A172 (cell line): ENCODE data around the gene SH3TC1. TPM values are rescaled to one million over a fixed set of nuclear protein-coding genes. Genes with fewer than 3 reads are reported as not detected.

ENCODE experiments used
- DNase-seq: peaks from one replicate; pipeline ENCODE4 v3.0.0-alpha.2; 2015; ENCODE audit warnings: low spot score
- total RNA-seq: library from RNA; depleted of rRNA; stranded (reverse); fragments of >200 nt; shearing (Covaris generic); gene quantifications from 2 replicates; pipeline ENCODE4 v1.2.3, GENCODE V29; 2014

The SH3TC1 gene
- total RNA-seq, 1 experiment from 2014 or later: 10.0 TPM

GRCh38 chr4:8214136-8214535 lies 15.0 kb downstream of the SH3TC1 start:
- DNase-seq: no peak

DNA sequence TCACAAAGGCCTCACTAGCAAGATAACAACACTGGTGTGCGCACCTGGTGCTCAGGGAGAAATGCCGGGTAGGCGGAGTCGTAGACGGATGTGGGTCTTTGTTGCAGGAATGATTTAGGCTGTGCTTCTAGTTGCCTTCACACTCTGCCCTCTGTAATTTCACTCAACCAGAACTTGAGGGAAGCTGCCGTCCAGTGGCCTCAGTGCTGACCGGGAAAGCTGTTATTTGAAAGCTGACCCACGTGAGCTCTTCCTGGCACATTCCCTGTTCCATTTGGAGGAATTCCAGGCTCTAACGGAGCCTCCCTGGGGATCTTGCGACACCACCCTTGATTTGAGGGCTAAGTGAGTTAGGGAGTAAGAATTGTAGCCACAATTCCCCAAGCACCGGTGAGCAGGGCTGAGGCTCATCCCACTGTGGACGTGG lies 15.9 kb downstream of the SH3TC1 start:
- DNase-seq: peak; percentile 71

GRCh38 chr4:8215641-8216442 lies 16.8 kb downstream of the SH3TC1 start:
- no peak for DNase-seq

GRCh38 chr4:8216443-8217245 lies 17.6 kb downstream of the SH3TC1 start:
- no peak for DNase-seq

DNA sequence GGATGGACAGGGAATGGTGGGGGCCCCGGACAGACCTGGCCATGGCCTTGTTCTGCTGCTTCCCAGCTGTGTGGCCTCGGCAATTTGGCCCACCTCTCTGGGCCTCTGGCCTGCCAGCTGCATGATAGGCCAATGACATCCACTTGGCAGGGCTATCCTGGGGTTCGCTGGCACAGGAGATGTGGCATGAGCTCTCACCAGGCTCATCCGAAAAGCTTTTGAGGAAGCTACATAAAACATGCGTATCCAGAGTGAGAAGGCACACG lies 18.1 kb downstream of the SH3TC1 start:
- no peak for DNase-seq

DNA sequence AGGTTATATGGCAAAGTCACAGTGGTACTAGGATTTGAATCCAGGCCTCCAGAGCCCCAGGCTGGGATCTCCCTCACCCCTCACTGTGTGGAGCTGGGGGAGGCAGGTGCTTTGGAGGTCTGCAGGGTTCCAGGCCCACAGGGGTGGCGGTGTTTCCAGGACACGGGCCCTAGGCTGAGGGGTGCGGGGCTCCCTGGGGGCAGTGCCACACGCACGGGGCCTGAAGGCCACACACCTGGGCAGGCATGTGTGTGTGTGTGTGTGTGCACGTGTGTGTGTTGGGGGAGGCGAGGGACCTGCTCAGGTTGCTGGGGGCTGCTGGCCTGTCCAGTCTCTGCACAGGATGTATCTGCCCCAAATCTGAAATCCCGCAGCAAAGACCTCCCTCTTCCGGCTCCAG lies 18.8 kb downstream of the SH3TC1 start:
- DNase-seq: no peak

- no peak for DNase-seq
These were observed 19.4 kb downstream of the SH3TC1 start for GRCh38 chr4:8218371-8219031.

DNA sequence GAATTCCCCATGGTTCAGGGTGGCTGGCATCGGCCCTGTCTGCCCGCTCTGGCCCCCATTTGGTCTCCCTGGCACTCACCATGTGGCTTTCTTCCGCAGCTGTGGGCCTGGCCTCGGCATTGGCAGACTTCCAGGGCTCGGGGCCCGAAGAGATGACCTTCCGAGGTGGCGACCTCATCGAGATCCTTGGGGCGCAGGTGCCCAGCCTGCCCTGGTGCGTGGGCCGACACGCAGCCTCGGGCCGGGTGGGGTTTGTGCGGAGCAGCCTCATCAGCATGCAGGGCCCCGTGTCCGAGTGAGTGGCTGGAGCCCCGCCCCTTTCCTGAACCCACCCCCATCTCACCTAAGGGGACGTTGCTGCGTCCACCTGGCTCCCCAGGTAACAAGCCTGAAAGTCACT lies 20.1 kb downstream of the SH3TC1 start:
- no peak for DNase-seq

GRCh38 chr4:8220661-8221450 lies 21.8 kb downstream of the SH3TC1 start:
- no peak for DNase-seq

GRCh38 chr4:8221476-8221875 lies 22.4 kb downstream of the SH3TC1 start:
- DNase-seq: no peak

- no peak for DNase-seq
These were observed 22.9 kb downstream of the SH3TC1 start for GRCh38 chr4:8221985-8222384.

GRCh38 chr4:8222609-8223388 lies 23.7 kb downstream of the SH3TC1 start:
- DNase-seq: no peak

DNA sequence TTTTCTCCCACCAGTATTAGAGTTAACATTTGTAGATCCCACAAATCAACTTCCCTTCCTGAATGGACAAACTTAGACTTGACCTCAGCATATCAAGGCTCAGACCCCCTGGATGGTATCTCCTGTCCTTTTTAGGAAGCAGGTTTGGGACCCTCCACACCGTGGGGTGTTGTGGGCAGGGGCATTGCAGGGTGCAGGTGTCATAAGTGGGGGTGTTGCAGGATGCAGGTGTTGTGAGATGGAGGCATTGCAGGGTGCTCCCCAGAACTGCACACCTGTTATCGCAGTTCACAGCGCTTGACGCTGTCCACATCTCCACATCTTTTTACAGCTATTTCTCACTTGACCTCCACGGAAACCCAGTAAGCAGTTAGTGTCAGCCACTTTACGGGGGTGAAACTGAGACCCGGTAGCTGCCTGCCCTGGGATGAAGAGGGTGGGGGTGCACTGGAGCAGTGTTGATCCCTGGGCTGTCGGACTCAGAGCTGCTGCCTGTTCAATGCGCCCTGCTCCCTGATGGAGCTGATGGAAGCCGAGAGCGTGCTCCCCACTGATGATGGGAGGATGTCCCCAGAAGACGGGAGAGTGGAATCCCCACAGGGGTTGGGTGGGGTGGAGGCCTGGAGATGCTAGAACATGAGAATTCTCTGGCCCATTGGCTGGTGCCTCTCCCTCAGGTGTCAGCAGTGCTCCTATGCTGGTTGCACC lies 25.3 kb downstream of the SH3TC1 start:
- DNase-seq: no peak

DNA sequence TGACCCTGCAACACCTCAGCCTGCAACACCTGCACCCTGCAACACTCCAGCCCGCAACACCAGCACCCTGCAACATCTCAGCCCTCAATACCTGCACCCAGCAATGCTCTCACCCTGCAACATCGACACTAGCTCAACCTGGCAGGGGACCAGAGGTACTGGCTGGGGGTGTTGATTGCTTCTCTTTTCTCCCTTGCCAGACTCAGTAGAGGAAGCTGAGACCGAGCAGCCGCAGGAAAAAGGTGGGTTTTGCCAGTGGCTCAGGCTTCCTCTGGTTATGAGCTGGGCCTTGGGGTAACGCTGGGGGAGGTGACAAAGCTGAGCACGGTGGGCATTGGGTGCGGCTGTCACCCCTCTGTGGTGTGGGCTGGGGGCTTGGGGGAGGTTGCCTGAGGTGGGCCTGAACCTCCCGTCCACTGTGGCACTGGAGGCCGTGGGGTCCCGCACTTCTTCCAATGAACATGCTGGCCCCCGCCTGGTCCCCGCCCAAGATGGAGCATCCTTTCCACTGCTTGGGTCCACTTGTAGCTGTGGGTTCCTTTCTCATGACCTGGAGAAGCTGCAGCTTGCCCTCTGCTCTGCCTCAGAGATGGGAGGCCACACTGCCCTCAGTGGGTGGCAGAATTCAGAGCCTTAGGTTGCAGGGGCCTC lies 26.0 kb downstream of the SH3TC1 start:
- DNase-seq: no peak

- DNase-seq: no peak
These were observed 26.8 kb downstream of the SH3TC1 start for GRCh38 chr4:8225706-8226443.

- DNase-seq: no peak
These were observed 28.2 kb downstream of the SH3TC1 start for GRCh38 chr4:8227201-8227770.

- no peak for DNase-seq
These were observed 28.8 kb downstream of the SH3TC1 start for GRCh38 chr4:8227771-8228318.
